GM21390 (cell line): ENCODE measurements around the gene C11orf58.

Experiments used
- ATAC-seq: cut with Tn5 transposase; IDR thresholded peaks from one replicate; pipeline ENCODE4 v1.9.1; 2021; ENCODE audit not compliant: unreplicated experiment

Gene C11orf58

GRCh38 chr11:16801288-16801980, 63.0 kb downstream of the C11orf58 start:
- no peak for ATAC-seq

- no peak for ATAC-seq
These were observed 65.9 kb downstream of the C11orf58 start for GRCh38 chr11:16804104-16804947.

DNA sequence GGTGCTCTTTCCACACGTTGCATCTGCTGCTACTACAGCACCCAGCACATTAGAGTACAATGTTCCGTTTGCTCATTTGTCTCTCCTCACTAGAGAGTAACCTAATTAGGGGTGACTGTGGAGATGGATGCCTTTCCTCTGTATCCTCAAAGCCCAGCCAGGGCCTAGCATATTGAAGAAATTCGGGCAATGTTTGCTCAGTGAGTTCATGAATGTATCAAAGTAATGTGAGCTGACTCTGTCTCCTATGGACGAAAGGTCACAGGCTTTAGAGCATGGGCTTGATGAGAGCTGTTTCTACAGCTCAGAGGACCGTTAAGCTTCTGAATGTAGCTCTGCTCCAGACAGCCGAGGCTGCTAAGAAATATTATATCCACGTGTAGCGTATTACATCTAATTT, 67.5 kb downstream of the C11orf58 start:
- no peak for ATAC-seq

GRCh38 chr11:16806791-16807190, 68.3 kb downstream of the C11orf58 start:
- no peak for ATAC-seq

- ATAC-seq: no peak
These were observed 68.9 kb downstream of the C11orf58 start for GRCh38 chr11:16807306-16807705.
